Cortex of kidney (tissue), 1 donor: Measurements from ENCODE around the gene RCCD1.
"Not testable (repeated sequence)": the region's sequence is repeated elsewhere in the genome, so short reads cannot be mapped to it uniquely, and the experiment has no call there.

ENCODE experiments used
- DNase-seq: peaks from one replicate; lab custom pipeline; 2025; lab: John Stamatoyannopoulos, UW

RCCD1 gene

GRCh38 chr15:90918034-90918788 is 36.5 kb upstream of the RCCD1 start:
- no peak for DNase-seq

- DNase-seq, result no peak
These were observed 35.8 kb upstream of the RCCD1 start for GRCh38 chr15:90918835-90919234.

GRCh38 chr15:90921887-90922286 is 32.8 kb upstream of the RCCD1 start:
- DNase-seq, result no peak

GRCh38 chr15:90922712-90923322 is 31.9 kb upstream of the RCCD1 start:
- DNase-seq, result not testable (repeated sequence)

GRCh38 chr15:90924375-90924774 is 30.3 kb upstream of the RCCD1 start:
- DNase-seq, result no peak

- DNase-seq, result not testable (repeated sequence)
These were observed 27.9 kb upstream of the RCCD1 start for GRCh38 chr15:90926766-90927165.

- not testable (repeated sequence) for DNase-seq
These were observed 26.6 kb upstream of the RCCD1 start for GRCh38 chr15:90928106-90928505.

GRCh38 chr15:90929246-90930019 is 25.3 kb upstream of the RCCD1 start:
- DNase-seq, result no peak

- no peak for DNase-seq
These were observed 23.7 kb upstream of the RCCD1 start for GRCh38 chr15:90930861-90931574.

- DNase-seq, result no peak
These were observed 23.2 kb upstream of the RCCD1 start for GRCh38 chr15:90931575-90931827.

- no peak for DNase-seq
These were observed 22.6 kb upstream of the RCCD1 start, which contains the start of gene HDDC3 for GRCh38 chr15:90931828-90932659. Gene HDDC3, minus strand, starts transcription at chr15:90932549. Its CDS starts 9 bp downstream, at chr15:90932540.

GRCh38 chr15:90932660-90932991 is 22.1 kb upstream of the RCCD1 start:
- DNase-seq, result no peak

GRCh38 chr15:90933301-90933700 is 21.4 kb upstream of the RCCD1 start:
- no peak for DNase-seq

GRCh38 chr15:90934256-90934948 is 20.3 kb upstream of the RCCD1 start:
- DNase-seq, result no peak

- peak; percentile 48 for DNase-seq
These were observed 19.5 kb upstream of the RCCD1 start, which contains the start of gene UNC45A for GRCh38 chr15:90934949-90935751. Gene UNC45A, plus strand, starts transcription at chr15:90935285. Its CDS starts 40 bp downstream, at chr15:90935325.

GRCh38 chr15:90936823-90937222 is 17.9 kb upstream of the RCCD1 start:
- DNase-seq, result no peak

GRCh38 chr15:90938261-90938660 is 16.4 kb upstream of the RCCD1 start:
- DNase-seq, result no peak

GRCh38 chr15:90939756-90940155 is 14.9 kb upstream of the RCCD1 start:
- DNase-seq, result no peak

GRCh38 chr15:90941038-90941437 is 13.6 kb upstream of the RCCD1 start:
- no peak for DNase-seq
